Neutrophil (primary cell): ENCODE measurements around the gene SPP1.
A peak's percentile ranks its signal among the peaks of the same experiment; 100 is the strongest.

Experiments
- H3K27ac ChIP-seq: fragments of 200-600 bp; sonication (generic); 2 replicates; pipeline ENCODE4 v1.5.1; 2016; ENCODE audit warnings: mild to moderate bottlenecking, moderate library complexity
- H3K27me3 ChIP-seq: fragments of 200-600 bp; sonication (generic); 2 replicates; pipeline ENCODE4 v1.6.0; 2016; ENCODE audit warnings: mild to moderate bottlenecking
- H3K36me3 ChIP-seq: fragments of 200-600 bp; sonication (generic); 2 replicates; pipeline ENCODE4 v1.5.1; 2017
- H3K4me1 ChIP-seq, 2 experiments: fragments of 200-600 bp in 1 of 2; sonication (generic) in 1 of 2; 1 replicate in 1 of 2; 2 replicates in 1 of 2; pipeline versions ENCODE4 v1.5.1 to v1.6.1; 2013 to 2016; ENCODE audit warnings: low read depth in 1 of 2, low read length in 1 of 2, mild to moderate bottlenecking in 1 of 2, moderate library complexity in 1 of 2; ENCODE audit not compliant: control insufficient read depth in 1 of 2, insufficient read depth in 1 of 2
- H3K4me3 ChIP-seq, 2 experiments: fragments of 200-600 bp in 1 of 2; sonication (generic) in 1 of 2; 1 replicate in 1 of 2; 2 replicates in 1 of 2; pipeline ENCODE4 v1.5.1; 2013 to 2016; ENCODE audit warnings: low read depth in 1 of 2, low read length in 1 of 2, mild to moderate bottlenecking in 1 of 2, moderate library complexity in 1 of 2
- H3K9me3 ChIP-seq: fragments of 200-600 bp; sonication (generic); 2 replicates; pipeline ENCODE4 v1.5.1; 2016
- CTCF ChIP-seq: fragments of 200-600 bp; sonication (generic); IDR thresholded peaks from 2 replicates; pipeline ENCODE4 v1.5.1; 2016; ENCODE audit warnings: antibody characterized with exemption

SPP1 gene

GRCh38 chr4:87982036-87982435 lies 6.5 kb downstream of the SPP1 start:
- no peak for TF ChIP-seq CTCF

GRCh38 chr4:87982446-87983010 lies 7.0 kb downstream of the SPP1 start:
- Histone ChIP-seq H3K36me3 (no peaks in the 10 kb centered on the region), H3K27me3 (peaks cover 6% of the 10 kb centered on the region), H3K4me1 (no peaks in the 10 kb centered on the region), H3K27ac (no peak overlapping the region), H3K4me3 (no peak overlapping the region), H3K9me3 (no peaks in the 10 kb centered on the region)
- no peak for TF ChIP-seq CTCF

More at GRCh38 chr4:87982036-87982435, 6.5 kb downstream of the SPP1 start:
- H3K4me1 ChIP-seq, result no peaks in the 10 kb centered on the region
- H3K4me3 ChIP-seq, result no peak overlapping the region
- H3K27me3 ChIP-seq, result peaks cover 7% of the 10 kb centered on the region
- H3K9me3 ChIP-seq, result no peaks in the 10 kb centered on the region
- no peaks in the 10 kb centered on the region for H3K36me3 ChIP-seq
- H3K27ac ChIP-seq, result no peak overlapping the region

- no peak for TF ChIP-seq CTCF
- Histone ChIP-seq H3K36me3 (no peaks in the 10 kb centered on the region), H3K4me1 (no peaks in the 10 kb centered on the region), H3K4me3 (no peak overlapping the region), H3K9me3 (no peaks in the 10 kb centered on the region), H3K27ac (no peak overlapping the region), H3K27me3 (no peaks in the 10 kb centered on the region)
These were observed 8.5 kb downstream of the SPP1 start for GRCh38 chr4:87983996-87984395.

GRCh38 chr4:87985097-87985886 lies 9.8 kb downstream of the SPP1 start:
- Histone ChIP-seq H3K4me3 (no peak overlapping the region), H3K36me3 (no peaks in the 10 kb centered on the region), H3K27me3 (no peaks in the 10 kb centered on the region), H3K4me1 (no peaks in the 10 kb centered on the region), H3K9me3 (no peaks in the 10 kb centered on the region), H3K27ac (no peak overlapping the region)
- TF ChIP-seq CTCF, result peak; percentile 31

GRCh38 chr4:87985887-87986200 lies 10.3 kb downstream of the SPP1 start:
- Histone ChIP-seq H3K36me3 (no peaks in the 10 kb centered on the region), H3K4me3 (no peak overlapping the region), H3K27ac (no peak overlapping the region), H3K27me3 (no peaks in the 10 kb centered on the region), H3K4me1 (no peaks in the 10 kb centered on the region), H3K9me3 (no peaks in the 10 kb centered on the region)
- TF ChIP-seq CTCF, result no peak
